HG03108 (cell line): Measurements from ENCODE around the gene INPP5B.
"Not testable (repeated sequence)": the region's sequence is repeated elsewhere in the genome, so short reads cannot be mapped to it uniquely, and the experiment has no call there.

ENCODE experiments used
- ATAC-seq: cut with Tn5 transposase; IDR thresholded peaks from one replicate; pipeline ENCODE4 v1.9.1; 2021; ENCODE audit warnings: moderate library complexity; ENCODE audit not compliant: unreplicated experiment

The INPP5B gene

DNA sequence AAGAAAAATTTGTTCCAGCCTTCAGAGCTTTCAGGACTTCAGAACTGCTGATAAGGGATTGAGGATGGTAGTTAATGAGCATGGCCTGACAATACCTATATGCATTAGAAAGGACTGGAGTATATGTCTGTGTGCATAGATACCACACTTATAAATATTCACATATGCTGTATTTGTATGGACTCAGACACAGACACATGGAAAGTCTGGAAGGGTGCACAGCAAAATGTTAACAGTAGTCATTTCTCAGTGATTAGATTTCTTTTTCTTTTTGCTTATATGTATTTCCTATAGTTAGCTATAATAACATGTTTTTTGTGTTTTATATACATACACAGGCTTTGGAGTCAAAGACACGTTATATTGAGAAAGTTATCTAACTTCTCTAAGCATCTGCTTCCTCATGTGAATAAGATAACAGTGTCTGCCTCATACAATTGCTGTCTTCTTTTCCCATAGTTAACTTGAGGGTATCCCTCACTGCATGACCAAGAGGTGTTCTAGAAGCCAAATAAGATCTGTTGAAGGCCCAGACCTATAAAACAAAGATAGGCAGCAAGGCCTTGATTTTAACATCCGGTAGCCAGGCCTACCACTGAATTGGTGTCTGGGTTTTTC lies 31.3 kb downstream of the INPP5B start:
- no peak for ATAC-seq

DNA sequence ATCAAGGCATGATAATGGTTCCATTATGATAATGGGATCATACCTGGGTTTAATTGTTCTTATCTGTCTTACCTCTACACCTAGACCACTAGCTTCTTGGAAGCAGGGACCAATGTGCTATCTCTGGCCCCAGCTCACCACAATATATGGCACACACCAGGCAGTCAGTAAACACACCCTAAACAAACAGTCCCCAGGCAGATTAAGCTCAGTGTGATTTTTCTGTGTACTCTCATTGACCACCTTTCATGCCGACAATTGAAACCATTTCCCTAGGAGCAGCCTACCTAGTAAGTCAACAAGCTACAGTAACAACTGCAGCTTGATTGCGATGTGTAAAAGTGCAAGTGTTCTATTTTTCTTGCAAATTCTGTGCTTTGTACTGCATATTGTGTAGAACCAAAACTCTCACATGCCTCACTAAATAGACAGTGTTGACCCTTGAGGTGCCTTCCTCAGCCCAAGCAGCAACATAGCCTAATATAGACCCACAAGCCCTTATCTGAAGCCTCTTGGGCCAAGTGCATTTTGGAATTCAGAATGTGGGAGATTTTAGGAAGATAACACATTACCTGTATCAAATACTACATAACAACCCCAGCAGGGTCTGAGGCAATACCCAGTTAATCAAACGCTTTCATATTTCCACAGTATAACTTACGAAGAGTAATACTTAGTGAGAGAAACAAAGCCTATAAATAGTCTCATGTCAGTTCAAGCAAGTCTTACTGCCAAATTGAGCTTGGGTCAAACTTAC lies 32.0 kb downstream of the INPP5B start:
- no peak for ATAC-seq

- ATAC-seq: not testable (repeated sequence)
These were observed 35.4 kb downstream of the INPP5B start for GRCh38 chr1:37911478-37911877.

DNA sequence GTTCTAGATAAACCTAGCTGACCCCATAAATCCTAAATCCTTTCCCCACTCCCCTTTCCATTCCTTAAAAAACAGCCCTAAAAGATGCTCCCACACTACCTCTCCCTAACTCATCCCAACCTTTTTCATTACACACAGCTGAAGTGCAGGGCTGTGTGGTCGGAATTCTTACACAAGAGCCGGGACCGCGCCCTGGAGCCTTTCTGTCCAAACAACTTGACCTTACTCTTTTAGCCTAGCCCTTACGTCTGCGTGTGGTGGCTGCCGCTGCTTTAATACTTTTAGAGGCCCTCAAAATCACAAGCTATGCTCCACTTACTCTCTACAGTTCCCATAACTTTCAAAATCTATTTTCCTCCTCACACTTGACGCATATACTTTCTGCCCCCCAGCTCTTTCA lies 36.0 kb downstream of the INPP5B start:
- ATAC-seq: not testable (repeated sequence)

DNA sequence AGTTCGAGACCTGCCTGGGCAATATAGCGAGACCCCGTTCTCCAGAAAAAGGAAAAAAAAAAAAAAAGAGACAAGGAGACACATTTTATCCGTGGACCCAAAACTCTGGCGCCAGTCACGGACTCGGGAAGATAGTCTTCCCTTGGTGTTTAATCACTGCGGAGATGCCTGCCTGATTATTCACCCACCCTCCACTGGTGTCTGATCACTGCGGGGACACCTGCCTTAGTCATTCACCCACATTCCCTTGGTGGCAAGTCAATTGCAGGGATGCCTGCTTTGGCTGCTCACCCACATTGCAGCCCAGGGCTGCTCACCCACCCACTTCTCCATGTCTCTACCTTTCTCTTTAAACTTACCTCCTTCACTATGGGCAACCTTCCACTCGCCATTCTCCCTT lies 38.3 kb downstream of the INPP5B start:
- ATAC-seq: not testable (repeated sequence)

- not testable (repeated sequence) for ATAC-seq
These were observed 39.3 kb downstream of the INPP5B start for GRCh38 chr1:37907416-37908125.

- not testable (repeated sequence) for ATAC-seq
These were observed 40.3 kb downstream of the INPP5B start for GRCh38 chr1:37906591-37906990.

DNA sequence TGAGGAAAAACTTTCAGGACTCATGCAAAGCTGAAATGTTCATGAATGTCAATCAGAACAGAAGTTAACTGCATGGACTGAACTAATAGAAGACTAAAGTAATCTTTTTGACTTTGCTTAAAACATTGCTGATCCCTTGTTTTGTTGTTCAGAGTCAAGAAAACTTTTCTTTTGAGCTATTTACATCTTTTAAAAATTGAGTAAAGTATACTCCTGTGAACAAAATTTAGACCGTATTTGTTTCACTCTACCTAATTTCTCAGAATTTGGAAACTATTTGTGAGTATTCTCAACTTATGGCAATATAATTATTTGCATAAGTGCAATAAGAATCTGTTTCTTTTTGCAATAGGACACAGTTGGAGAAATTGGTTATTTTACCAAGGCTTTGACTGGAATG lies 41.1 kb downstream of the INPP5B start:
- ATAC-seq: no peak

- not testable (repeated sequence) for ATAC-seq
These were observed 42.9 kb downstream of the INPP5B start for GRCh38 chr1:37903921-37904320.

GRCh38 chr1:37902983-37903382 lies 43.9 kb downstream of the INPP5B start:
- ATAC-seq: no peak

DNA sequence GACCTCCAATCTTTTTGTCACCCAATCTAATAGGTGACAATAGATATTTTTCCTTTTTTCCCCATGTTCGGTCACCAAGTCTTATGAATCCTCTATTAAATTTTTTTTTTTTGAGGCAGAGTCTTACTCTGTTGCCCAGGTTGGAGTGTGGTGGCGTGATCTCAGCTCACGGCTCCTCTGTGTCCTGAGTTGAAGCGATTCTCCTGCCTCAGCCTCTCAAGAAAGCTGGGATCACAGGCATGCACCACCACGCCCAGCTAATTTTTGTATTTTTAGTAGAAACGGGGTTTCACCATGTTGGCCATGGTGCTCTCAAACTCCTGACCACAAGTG lies 45.0 kb downstream of the INPP5B start:
- ATAC-seq: no peak

DNA sequence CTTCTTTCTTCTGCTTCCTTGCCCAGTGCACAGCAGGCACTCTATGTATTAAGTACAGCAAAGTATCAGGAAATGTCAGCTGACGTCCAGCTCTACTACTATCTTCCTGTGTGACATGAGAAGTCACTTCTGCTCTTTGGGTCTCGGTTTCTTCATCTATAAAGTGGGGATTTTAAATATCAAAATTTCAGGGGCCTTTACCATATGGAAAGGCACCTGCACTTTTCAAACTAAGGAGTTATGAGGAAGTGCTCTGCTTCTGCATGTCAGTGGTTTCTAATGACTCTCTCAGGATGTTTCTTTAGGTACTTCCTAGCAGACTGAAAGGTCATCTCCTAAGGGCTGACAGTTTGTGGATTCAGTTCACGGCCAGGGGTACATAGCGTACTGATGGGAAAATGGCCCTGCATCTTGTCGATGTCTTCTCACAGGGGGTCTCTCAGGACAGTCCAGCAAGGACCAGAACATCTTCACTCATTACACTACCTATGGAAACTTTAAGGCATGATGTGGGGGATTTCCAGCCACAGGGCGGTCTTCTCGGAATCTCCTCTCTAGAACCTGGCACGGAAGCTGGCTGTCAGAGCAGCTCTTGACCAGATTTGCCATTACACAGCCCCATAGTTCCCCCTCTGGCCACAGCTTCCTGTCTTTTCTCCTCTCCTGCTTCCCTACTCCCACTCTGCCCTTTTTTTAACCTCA lies 45.5 kb downstream of the INPP5B start:
- ATAC-seq: peak; percentile 62

GRCh38 chr1:37897563-37897962 lies 49.3 kb downstream of the INPP5B start:
- not testable (repeated sequence) for ATAC-seq

DNA sequence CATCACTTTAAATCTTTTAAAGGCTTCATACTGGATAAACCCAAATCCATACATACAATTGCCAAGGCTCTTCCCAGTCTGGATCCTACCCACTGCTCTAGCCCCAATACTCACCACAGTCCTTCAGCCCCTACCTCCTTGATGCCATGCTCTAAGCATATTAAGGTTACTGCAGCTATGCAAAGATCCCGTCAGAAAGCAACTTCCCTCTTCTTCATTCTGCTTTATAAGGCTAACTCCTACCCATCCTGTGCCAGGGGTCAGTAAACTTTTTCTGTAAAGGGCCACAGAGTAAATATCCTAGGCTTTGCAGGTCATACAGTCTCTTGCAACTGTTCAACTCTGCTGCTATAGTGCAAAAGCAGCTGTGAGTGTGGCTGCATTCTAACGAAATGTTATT lies 53.2 kb downstream of the INPP5B start:
- ATAC-seq: no peak

- ATAC-seq: no peak
These were observed 54.5 kb downstream of the INPP5B start for GRCh38 chr1:37892151-37893047.

DNA sequence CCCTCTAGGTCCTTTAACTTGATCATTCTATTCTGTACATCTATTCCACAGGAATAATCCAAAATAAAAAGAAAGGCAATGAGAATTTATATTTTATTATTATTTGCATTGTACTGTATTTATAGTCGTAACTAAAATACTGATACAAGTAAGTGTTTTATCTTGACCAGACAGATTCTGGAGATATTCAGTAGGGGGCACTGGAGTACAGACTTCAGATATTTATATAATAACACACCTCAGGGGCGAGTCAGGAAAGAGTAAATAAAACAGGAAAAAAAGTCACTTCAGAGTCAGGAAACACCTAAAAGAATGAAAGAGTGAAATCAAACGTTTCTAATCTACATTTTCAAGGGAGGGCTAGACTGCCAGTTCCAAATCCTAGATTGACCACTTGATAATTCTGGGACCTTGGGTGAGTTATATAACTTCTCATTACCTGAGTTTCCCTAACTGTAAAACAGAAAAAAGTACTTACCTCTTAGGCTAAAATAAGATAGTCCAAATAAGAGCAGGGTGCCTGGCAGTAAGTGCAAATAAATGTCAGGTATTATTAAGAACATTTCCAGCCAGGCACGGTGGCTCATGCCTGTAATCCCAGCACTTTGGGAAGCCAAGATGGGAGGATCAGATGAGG lies 56.4 kb downstream of the INPP5B start:
- no peak for ATAC-seq

DNA sequence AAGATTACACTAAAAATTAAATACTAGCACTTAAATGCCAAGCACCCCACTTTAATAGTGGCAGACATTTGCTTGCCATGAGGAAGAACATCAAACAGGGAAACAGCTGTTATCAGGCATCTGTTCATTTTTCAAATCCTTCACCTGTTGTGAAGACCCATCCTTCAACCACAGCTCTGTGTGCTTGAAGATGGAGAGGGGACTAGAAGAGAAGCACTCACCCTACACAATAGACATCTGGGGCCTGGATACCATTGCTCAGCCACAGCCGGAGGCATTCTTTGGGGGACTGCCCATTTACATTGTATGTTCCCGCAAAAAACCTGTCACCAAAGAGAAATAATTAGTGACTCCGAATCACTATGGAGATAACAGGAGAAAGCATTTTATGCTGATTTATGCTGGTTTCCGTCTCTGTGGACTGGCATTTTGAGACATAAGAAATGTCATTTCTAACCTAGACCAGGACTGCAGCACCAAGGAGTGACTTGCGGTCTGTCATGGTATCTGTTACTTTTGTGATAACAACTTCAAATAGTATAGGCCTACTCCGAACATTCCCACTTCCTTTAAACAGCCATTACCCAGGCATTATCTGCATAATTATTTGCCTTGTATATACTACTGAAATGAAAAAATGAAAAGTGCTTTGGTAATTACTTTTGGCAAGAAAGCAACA lies 58.7 kb downstream of the INPP5B start:
- ATAC-seq: no peak

DNA sequence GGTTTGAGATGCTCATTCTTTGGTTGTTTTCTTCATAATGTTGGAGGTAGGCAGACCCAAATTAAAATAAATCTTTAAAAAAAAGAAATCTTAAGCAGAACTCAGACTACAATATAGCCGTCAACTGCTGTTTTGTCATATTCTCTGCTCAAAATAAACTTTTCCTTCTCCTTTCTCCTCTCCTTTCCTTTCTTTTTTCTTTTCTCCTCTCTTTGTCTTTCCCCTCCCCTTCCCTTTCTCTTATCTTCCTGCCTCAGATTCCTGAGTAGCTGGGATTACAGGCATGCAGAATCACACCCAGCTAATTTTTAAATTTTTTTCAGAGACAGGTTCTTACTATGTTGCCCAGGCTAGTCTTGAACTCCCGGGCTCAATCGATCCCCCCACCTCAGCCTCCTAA lies 62.7 kb downstream of the INPP5B start:
- no peak for ATAC-seq

DNA sequence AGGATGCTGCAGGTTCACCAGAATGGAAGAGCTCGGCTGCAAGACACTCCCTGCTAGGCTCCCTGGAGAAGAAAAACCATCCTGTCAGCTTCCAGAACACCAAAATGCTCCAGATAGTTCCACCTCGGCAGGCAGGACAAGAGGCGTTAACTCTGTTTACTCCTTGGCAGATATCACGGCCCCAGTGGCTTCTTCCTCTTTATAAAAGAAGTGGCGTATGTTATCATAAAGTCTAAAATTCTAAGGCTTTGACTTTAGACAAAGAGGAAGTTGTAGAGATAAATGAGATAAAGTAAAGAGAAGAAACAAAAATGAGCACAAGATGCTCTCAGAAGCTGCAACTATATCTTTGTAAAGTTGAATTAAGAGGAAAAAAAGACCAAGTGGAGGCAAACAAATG lies 63.2 kb downstream of the INPP5B start:
- no peak for ATAC-seq
